SK-N-SH (cell line): ENCODE data around the gene CLSTN2. TPM values are rescaled to one million over a fixed set of nuclear protein-coding genes. Genes with fewer than 3 reads are reported as not detected.

ENCODE experiments used
- CTCF ChIA-PET: fragments of 300-600, 350-600 bp; formaldehyde crosslinking; extraction: SDS; loops from one replicate; lab custom pipeline; 2021; lab: Yijun Ruan, JAX
- POLR2A ChIA-PET: fragments of 350-600 bp; sonication (Branson Sonifier 250); formaldehyde crosslinking; extraction: SDS; loops from one replicate; lab custom pipeline; 2020; ENCODE audit warnings: antibody characterized with exemption, inconsistent platforms; lab: Yijun Ruan, JAX
- DNase-seq: peaks from one replicate; pipeline ENCODE4 v3.0.0; 2012
- H2AFZ ChIP-seq: fragments of 200-600 bp; sonication (generic); 2 replicates; pipeline ENCODE4 v1.8.1; 2016; ENCODE audit warnings: antibody characterized with exemption, mild to moderate bottlenecking, low read depth
- H3F3A ChIP-seq: fragments of 200-600 bp; sonication (generic); replicated peaks from 2 replicates; pipeline ENCODE3; 2016; ENCODE audit warnings: antibody characterized with exemption, mild to moderate bottlenecking; ENCODE audit not compliant: insufficient read depth
- H3K27ac ChIP-seq, 2 experiments: fragments of 200-500 bp in 1 of 2; fragments of 200-600 bp in 1 of 2; sonication (Bioruptor generic) in 1 of 2; sonication (generic), shearing (Covaris generic) in 1 of 2; 2 replicates each; pipeline versions ENCODE4 v1.5.1 to v1.6.1; 2014 to 2016; ENCODE audit warnings: low read depth in 2 of 2, inconsistent platforms in 1 of 2, low read length in 1 of 2, mild to moderate bottlenecking in 1 of 2, mixed read lengths in 1 of 2
- H3K27me3 ChIP-seq: fragments of 200-600 bp; sonication (generic), shearing (Covaris generic); 2 replicates; pipeline ENCODE4 v1.6.1; 2016; ENCODE audit warnings: mixed run types; ENCODE audit not compliant: insufficient read depth
- H3K36me3 ChIP-seq, 2 experiments: fragments of 200-500 bp in 1 of 2; fragments of 200-600 bp in 1 of 2; sonication (Bioruptor generic) in 1 of 2; sonication (generic) in 1 of 2; replicated peaks in 1 of 2; 2 replicates each; pipeline versions ENCODE3 to v1.5.1; 2014 to 2016; ENCODE audit warnings: low read length in 1 of 2, mild to moderate bottlenecking in 1 of 2; ENCODE audit not compliant: insufficient read depth in 2 of 2, control insufficient read depth in 1 of 2
- H3K4me1 ChIP-seq, 2 experiments: fragments of 200-500 bp in 1 of 2; fragments of 200-600 bp in 1 of 2; sonication (Bioruptor generic) in 1 of 2; sonication (generic), shearing (Covaris generic) in 1 of 2; 2 replicates each; pipeline versions ENCODE4 v1.5.1 to v1.6.1; 2014 to 2016; ENCODE audit warnings: low read depth in 1 of 2, low read length in 1 of 2, mixed run types in 1 of 2; ENCODE audit not compliant: insufficient read depth in 2 of 2, control insufficient read depth in 1 of 2
- H3K4me2 ChIP-seq: fragments of 200-600 bp; sonication (generic), shearing (Covaris generic); 2 replicates; pipeline ENCODE4 v1.6.1; 2017; ENCODE audit warnings: mixed run types
- H3K4me3 ChIP-seq, 2 experiments: fragments of 200-500 bp in 1 of 2; fragments of 200-600 bp in 1 of 2; sonication (Bioruptor generic) in 1 of 2; sonication (generic), shearing (Covaris generic) in 1 of 2; 2 replicates each; pipeline versions ENCODE4 v1.5.1 to v1.8.1; 2014 to 2016; ENCODE audit warnings: low read depth in 2 of 2, inconsistent platforms in 1 of 2, low read length in 1 of 2, mild to moderate bottlenecking in 1 of 2, mixed read lengths in 1 of 2, moderate library complexity in 1 of 2
- H3K79me2 ChIP-seq: fragments of 200-600 bp; sonication (generic); 2 replicates; pipeline ENCODE4 v1.8.1; 2017; ENCODE audit warnings: mild to moderate bottlenecking; ENCODE audit not compliant: insufficient read depth
- H3K9ac ChIP-seq: fragments of 200-600 bp; sonication (generic); 2 replicates; pipeline ENCODE4 v1.6.1; 2017; ENCODE audit warnings: mixed run types
- H3K9me2 ChIP-seq: fragments of 200-600 bp; sonication (generic); 2 replicates; pipeline ENCODE4 v1.6.1; 2017; ENCODE audit warnings: mixed run types
- H3K9me3 ChIP-seq: fragments of 200-600 bp; sonication (generic); 2 replicates; pipeline ENCODE4 v1.6.1; 2017; ENCODE audit warnings: mixed run types, mild to moderate bottlenecking, moderate library complexity
- H4K20me1 ChIP-seq: fragments of 200-600 bp; sonication (generic); 2 replicates; pipeline ENCODE4 v1.6.1; 2017; ENCODE audit warnings: mild to moderate bottlenecking, mixed run types; ENCODE audit not compliant: insufficient read depth
- ELF1 ChIP-seq: IDR thresholded peaks from 2 replicates; pipeline ENCODE4 v1.4.0; 2012
- EP300 ChIP-seq, 2 experiments: IDR thresholded peaks; 2 replicates each; pipeline versions ENCODE4 v1.4.0 to v1.6.1; 2012; ENCODE audit warnings: borderline replicate concordance in 1 of 2, low read depth in 1 of 2, low read length in 1 of 2
- FOXM1 ChIP-seq: IDR thresholded peaks from 2 replicates; pipeline ENCODE4 v1.4.0; 2012; ENCODE audit warnings: low read depth, mild to moderate bottlenecking
- JUND ChIP-seq: IDR thresholded peaks from 2 replicates; pipeline ENCODE4 v1.4.0; 2012
- RAD21 ChIP-seq: IDR thresholded peaks from 2 replicates; pipeline ENCODE4 v1.6.1; 2012; ENCODE audit warnings: mild to moderate bottlenecking, low read length
- SIN3A ChIP-seq: IDR thresholded peaks from 2 replicates; pipeline ENCODE4 v1.6.1; 2012; ENCODE audit warnings: low read depth, mild to moderate bottlenecking, low read length, moderate library complexity, borderline replicate concordance
- TAF1 ChIP-seq: IDR thresholded peaks from 2 replicates; pipeline ENCODE4 v1.6.1; 2012; ENCODE audit warnings: low read depth, mild to moderate bottlenecking, low read length, moderate library complexity, borderline replicate concordance
- YY1 ChIP-seq: IDR thresholded peaks from 2 replicates; pipeline ENCODE4 v1.4.0; 2012; ENCODE audit warnings: low read depth, mild to moderate bottlenecking
- WGBS: methylation state at CpG from one replicate; pipeline ENCODE4 v1.1.6; 2017; ENCODE audit warnings: low lambda C conversion rate; 5-methylcytosine and 5-hydroxymethylcytosine counted together
- polyA plus RNA-seq, 3 experiments: library from polyadenylated mRNA; depleted of rRNA; stranded (reverse); fragments of >200 nt; gene quantifications; 2 replicates each; pipeline ENCODE4 v1.2.3, GENCODE V29; 2012
- TF ChIP-seq, protein P1 (sequence below): IDR thresholded peaks from 2 replicates; pipeline ENCODE4 v1.4.0; 2012; ENCODE audit warnings: low read depth, borderline replicate concordance
- TF ChIP-seq, protein P2 (sequence below): IDR thresholded peaks from 2 replicates; pipeline ENCODE4 v1.4.0; 2012; ENCODE audit warnings: low read depth

The CLSTN2 gene
- polyA plus RNA-seq, 1 of the 3 experiments (the other 2 are of a cell fraction): 0.02 TPM

DNA sequence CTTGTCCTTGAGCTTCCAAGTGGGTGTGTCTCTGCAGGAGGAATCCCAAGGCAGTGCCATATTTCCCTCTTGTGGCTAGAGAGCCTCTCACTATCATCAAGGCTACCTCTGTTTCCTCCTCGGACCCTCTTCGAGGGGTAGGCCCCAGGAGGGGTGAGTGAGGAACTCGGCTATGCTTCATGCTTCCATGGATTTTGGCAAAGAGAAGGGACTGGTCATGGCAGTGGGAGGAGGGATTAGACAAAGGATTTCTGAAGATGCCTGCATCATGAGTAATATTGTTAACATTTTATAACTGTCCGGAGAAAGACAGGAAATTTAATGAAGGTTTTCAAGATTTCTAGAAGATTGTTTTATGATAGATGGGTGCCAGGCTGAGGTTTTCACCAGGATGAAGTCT is 241.5 kb downstream of the CLSTN2 start (continued):
- TF ChIP-seq, protein P1, sequence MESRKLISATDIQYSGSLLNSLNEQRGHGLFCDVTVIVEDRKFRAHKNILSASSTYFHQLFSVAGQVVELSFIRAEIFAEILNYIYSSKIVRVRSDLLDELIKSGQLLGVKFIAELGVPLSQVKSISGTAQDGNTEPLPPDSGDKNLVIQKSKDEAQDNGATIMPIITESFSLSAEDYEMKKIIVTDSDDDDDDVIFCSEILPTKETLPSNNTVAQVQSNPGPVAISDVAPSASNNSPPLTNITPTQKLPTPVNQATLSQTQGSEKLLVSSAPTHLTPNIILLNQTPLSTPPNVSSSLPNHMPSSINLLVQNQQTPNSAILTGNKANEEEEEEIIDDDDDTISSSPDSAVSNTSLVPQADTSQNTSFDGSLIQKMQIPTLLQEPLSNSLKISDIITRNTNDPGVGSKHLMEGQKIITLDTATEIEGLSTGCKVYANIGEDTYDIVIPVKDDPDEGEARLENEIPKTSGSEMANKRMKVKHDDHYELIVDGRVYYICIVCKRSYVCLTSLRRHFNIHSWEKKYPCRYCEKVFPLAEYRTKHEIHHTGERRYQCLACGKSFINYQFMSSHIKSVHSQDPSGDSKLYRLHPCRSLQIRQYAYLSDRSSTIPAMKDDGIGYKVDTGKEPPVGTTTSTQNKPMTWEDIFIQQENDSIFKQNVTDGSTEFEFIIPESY: no peak
- TF ChIP-seq RAD21: no peak

DNA sequence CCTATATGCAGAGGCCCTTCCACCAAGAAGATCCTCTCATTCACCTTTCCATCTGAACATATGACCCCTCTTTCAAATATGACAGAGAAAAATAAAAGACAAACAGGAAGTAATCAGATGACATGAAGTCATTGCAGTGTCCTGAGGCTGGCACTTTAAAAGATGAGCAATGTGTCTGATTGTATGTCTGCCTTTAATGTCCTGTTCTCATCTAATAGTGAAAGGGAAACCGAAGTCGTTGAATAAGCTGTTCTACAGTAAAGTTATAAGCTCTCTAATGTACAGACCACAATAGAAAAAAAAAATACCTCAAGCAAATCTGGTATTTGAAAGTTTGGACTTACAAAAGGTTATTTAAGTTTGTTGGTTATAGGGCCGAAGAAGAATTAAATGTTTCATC is 243.0 kb downstream of the CLSTN2 start:
- 17% methylated on average over 3 of the region's 3 CpGs for WGBS
- no peak for TF ChIP-seq TAF1
- TF ChIP-seq, protein P2, sequence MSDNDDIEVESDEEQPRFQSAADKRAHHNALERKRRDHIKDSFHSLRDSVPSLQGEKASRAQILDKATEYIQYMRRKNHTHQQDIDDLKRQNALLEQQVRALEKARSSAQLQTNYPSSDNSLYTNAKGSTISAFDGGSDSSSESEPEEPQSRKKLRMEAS: no peak
- no peak for TF ChIP-seq FOXM1
- no peak for TF ChIP-seq SIN3A
- TF ChIP-seq ELF1: no peak
- no peak for TF ChIP-seq JUND
- Histone ChIP-seq H3F3A (no peaks in the 10 kb centered on the region), H2AFZ (no peak overlapping the region), H3K27ac (no peak overlapping the region), H3K27me3 (no peaks in the 10 kb centered on the region), H4K20me1 (no peaks in the 10 kb centered on the region), H3K79me2 (no peaks in the 10 kb centered on the region), H3K4me3 (no peak overlapping the region), H3K9me3 (no peaks in the 10 kb centered on the region), H3K9ac (no peak overlapping the region), H3K9me2 (no peaks in the 10 kb centered on the region), H3K4me1 (peaks cover 0 to 15% of the 10 kb centered on the region in 2 experiments; a peak in 2 of 4 replicates), H3K36me3 (no peaks in the 10 kb centered on the region), H3K4me2 (no peak overlapping the region)
- DNase-seq: no peak
- POLR2A ChIA-PET: no interaction called here
- CTCF ChIA-PET: no interaction called here

DNA sequence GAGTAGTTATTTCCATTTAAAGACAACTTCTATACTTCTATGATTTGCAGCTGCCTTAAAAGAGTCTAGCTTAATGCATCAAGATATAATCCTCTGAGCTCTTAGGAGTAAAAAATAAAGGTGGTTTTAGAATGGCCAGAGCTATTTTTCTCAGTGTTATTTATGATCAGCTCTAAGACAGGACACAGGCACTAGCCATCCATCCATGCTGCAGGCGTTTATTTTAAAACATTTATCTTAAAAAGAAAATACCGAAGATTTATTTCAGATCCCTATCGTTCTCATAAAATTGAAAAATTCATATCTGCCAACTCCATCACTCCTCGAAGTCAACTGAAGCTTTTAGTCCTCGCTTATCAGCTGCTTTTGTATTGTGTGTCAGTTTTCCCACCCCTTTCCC is 243.5 kb downstream of the CLSTN2 start:
- POLR2A ChIA-PET: interaction anchor here (1.2 kb wide), 1 partner anchor 504 kb away, joined by 3 read pairs; no protein-coding TSS in a partner anchor
- CTCF ChIA-PET: interaction anchor here (0.5 to 1.0 kb wide), 2 partner anchors 27 to 75 kb away, joined by 3 read pairs; no protein-coding TSS in a partner anchor

More for the DNA sequence above, 243.5 kb downstream of the CLSTN2 start:
- H2AFZ ChIP-seq: no peak overlapping the region
- peak in 1 of 2 experiments; percentile 6; a peak in 1 of 4 replicates for TF ChIP-seq EP300 (IDR thresholded peaks at IDR 0.05; ENCODE audit: borderline replicate concordance in 1 of 2, low read depth in 1 of 2, low read length in 1 of 2)
- no peak for TF ChIP-seq YY1
- TF ChIP-seq, all 33 proteins: peak for 1
- H3K4me1 ChIP-seq: peaks cover 0 to 20% of the 10 kb centered on the region in 2 experiments; a peak in 2 of 4 replicates
- H3K36me3 ChIP-seq: no peaks in the 10 kb centered on the region
- no peaks in the 10 kb centered on the region for H3K79me2 ChIP-seq
- no peaks in the 10 kb centered on the region for H3F3A ChIP-seq
- H4K20me1 ChIP-seq: no peaks in the 10 kb centered on the region
- WGBS: 22% methylated on average over 5 of the region's 5 CpGs
- no peak for DNase-seq
- no peaks in the 10 kb centered on the region for H3K9me2 ChIP-seq
- no peak overlapping the region for H3K9ac ChIP-seq
- H3K27ac ChIP-seq: no peak overlapping the region
- no peak overlapping the region for H3K4me3 ChIP-seq
- no peaks in the 10 kb centered on the region for H3K27me3 ChIP-seq
- no peaks in the 10 kb centered on the region for H3K9me3 ChIP-seq
- no peak overlapping the region for H3K4me2 ChIP-seq
